ENCODE measurements around the gene PLIN5.

The PLIN5 gene

DNA sequence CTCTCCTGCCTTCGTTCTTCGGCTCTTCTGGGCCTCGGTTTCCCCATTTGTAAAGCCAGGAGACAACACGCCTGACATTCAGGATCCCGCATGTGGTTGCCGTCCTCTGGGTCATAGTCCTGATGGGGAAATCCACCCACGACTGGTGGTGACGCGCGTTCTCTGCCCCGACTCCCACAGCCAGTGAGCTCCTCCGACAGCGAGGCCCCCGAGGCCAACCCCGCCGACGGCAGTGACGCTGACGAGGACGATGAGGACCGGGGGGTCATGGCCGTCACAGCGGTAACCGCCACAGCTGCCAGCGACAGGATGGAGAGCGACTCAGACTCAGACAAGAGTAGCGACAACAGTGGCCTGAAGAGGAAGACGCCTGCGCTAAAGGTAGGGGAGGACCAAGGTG, 46.5 kb downstream of the PLIN5 start:
- no peak overlapping the region for H3K4me3 ChIP-seq (ENCODE audit: control insufficient read depth, low read depth, low read length)
- no peak for DNase-seq (ENCODE audit: low read depth)
- TF ChIP-seq, protein P1, sequence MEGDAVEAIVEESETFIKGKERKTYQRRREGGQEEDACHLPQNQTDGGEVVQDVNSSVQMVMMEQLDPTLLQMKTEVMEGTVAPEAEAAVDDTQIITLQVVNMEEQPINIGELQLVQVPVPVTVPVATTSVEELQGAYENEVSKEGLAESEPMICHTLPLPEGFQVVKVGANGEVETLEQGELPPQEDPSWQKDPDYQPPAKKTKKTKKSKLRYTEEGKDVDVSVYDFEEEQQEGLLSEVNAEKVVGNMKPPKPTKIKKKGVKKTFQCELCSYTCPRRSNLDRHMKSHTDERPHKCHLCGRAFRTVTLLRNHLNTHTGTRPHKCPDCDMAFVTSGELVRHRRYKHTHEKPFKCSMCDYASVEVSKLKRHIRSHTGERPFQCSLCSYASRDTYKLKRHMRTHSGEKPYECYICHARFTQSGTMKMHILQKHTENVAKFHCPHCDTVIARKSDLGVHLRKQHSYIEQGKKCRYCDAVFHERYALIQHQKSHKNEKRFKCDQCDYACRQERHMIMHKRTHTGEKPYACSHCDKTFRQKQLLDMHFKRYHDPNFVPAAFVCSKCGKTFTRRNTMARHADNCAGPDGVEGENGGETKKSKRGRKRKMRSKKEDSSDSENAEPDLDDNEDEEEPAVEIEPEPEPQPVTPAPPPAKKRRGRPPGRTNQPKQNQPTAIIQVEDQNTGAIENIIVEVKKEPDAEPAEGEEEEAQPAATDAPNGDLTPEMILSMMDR (IDR thresholded peaks at IDR 0.05; ENCODE audit: control insufficient read depth, insufficient read depth, low read depth, low read length, missing control alignments), result no peak

DNA sequence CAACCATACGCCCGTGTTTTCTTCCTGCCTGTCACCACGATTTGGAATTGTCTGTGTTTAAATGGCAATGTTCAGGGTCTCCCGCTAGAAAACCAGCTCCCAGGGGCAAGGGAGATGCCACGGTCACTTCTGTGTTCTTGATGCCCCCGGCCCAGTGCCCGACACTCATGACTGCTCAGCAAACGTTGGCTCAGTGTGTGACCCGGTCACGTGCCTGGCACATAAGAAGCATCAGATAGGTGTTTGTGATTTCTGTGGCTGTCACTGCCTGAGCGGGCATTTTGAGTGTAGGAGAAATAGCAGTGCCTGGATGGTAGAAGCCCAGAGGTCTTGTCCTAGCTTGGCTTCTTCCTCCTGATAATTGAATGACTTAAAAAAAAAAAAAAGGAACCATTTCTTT, 47.5 kb downstream of the PLIN5 start:
- no peak overlapping the region for H3K4me3 ChIP-seq (ENCODE audit: control insufficient read depth, low read depth, low read length)
- no peak for DNase-seq (ENCODE audit: low read depth)
- TF ChIP-seq, protein P1 (IDR thresholded peaks at IDR 0.05; ENCODE audit: control insufficient read depth, insufficient read depth, low read depth, low read length, missing control alignments), result no peak

DNA sequence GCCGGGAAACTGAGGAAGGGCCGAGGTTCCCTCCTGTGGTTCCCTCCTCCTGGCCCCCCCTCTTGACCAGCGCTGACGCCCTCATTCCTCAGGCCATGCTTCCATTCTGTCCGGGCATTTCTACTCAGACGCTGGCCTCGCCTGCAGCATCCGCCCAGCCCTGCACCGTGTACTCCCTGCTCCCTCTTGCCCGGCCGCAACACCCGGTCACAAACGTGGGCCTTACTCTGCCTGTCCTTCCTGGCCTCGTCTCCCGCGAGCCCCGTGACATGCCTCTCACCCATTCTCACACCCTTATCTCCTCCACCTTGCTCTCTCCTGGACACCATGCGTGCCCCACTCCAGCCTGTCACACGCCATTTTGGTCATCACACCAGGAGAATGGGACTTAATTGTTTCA, 51.6 kb downstream of the PLIN5 start:
- no peak overlapping the region for H3K4me3 ChIP-seq (ENCODE audit: control insufficient read depth, low read depth, low read length)
- no peak for DNase-seq (ENCODE audit: low read depth)
- TF ChIP-seq, protein P1 (IDR thresholded peaks at IDR 0.05; ENCODE audit: control insufficient read depth, insufficient read depth, low read depth, low read length, missing control alignments), result no peak

DNA sequence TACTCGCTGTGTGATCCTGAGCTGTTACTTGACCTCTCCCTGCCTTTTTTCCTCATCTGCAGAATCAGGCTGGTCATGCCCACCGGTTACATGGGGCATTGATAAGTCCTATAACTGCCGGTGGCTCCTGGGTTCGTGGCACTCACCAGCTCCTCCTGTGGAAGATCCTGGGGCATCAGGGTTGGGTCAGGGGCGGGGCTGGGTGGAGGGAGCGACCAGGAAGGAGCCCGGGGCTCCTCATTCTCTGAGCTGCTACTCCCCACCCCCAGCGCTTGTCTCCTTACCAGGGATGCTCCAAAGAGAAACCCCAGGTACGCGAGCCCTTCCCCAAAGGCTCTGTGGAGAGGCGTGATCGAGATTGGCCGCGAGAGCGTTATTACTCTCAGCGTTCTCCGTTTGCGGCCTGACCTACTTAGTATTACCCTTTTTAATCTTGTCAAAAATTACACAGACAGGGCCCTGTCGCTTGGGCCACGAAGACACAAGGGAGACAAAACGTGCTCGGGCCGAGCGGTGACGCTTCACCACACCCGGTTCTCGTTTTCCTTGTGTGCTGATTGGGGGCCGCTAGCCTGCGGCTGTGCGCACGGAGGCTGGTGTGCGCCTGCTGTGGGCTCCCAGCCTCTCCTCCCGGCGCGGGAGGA, 52.2 kb downstream of the PLIN5 start:
- no peak for DNase-seq (ENCODE audit: low read depth)
- TF ChIP-seq, protein P1 (IDR thresholded peaks at IDR 0.05; ENCODE audit: control insufficient read depth, insufficient read depth, low read depth, low read length, missing control alignments), result no peak
- H3K4me3 ChIP-seq (ENCODE audit: control insufficient read depth, low read depth, low read length), result no peak overlapping the region

DNA sequence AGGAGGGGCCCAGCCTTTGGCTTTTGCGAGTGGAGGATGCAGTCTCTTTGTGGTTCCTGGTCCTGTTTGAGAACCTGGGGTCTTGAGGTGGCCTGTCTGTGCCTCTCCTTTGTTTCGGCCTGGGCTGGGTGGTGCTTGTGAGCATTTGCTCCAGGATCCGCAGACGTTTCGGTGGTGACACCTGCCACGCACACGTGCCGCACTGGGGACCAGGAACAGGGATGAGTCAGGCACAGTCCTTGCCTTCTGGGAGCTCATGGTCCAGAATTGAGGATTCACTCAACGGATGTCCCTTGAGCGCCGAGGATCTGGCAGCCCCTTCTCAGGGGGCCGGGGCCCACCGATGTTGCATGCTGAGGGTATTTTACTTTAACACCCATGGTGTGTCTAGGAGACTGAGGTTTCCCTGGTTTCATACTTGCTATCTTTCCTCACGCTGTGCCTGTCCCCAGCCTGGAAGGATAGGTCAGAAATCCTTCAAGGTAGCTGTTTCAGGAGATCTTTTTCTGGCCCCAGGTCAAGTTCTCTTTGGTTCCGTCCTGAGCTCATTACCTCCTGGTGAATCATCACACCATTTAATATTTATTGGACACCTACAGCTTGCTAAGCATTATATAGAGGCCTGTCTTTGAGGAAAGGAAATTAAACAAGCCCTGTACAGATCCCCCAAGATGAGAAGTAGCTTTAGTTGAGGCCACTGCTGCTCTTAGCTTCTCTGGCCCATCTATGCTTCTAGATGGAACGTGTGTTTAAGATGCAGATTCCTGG, 57.8 kb downstream of the PLIN5 start:
- TF ChIP-seq, protein P1 (IDR thresholded peaks at IDR 0.05; ENCODE audit: control insufficient read depth, insufficient read depth, low read depth, low read length, missing control alignments), result no peak
- H3K4me3 ChIP-seq (ENCODE audit: control insufficient read depth, low read depth, low read length), result no peak overlapping the region
- no peak for DNase-seq (ENCODE audit: low read depth)

DNA sequence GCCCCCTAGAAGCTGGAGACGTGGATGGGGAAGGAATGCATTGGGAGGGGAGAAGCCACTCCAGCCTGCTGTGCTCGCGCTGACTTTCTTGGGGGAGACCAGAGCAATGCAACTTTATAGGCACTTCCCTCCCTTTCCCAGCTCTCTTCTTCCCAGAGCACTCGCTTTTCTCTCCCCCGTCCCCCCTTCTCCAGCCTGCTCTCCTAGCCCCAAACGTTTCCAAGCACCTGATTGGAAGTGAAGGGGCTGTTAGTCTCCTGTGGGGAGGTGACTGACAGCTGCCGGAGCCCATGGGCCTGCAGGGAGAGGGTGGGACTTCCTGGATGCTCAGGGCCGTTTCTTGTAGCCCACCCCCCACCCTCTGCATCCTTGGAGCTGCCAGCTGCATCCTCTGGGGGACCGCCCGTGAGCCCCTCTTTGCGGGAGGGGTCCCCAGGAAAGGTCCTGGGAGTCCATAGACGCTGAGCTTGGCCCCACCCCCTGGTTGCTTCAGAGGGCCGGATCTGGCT, 60.5 kb downstream of the PLIN5 start:
- H3K4me3 ChIP-seq (ENCODE audit: control insufficient read depth, low read depth, low read length), result peak overlapping the region; percentile 78
- TF ChIP-seq, protein P1 (IDR thresholded peaks at IDR 0.05; ENCODE audit: control insufficient read depth, insufficient read depth, low read depth, low read length, missing control alignments), result no peak
- no peak for DNase-seq (ENCODE audit: low read depth)

Measured in AG09309 (cell line).